HG03575 (cell line): Measurements from ENCODE around the gene KIF16B.
"Not testable (repeated sequence)": the region's sequence is repeated elsewhere in the genome, so short reads cannot be mapped to it uniquely, and the experiment has no call there.

Experiments used
- ATAC-seq: cut with Tn5 transposase; IDR thresholded peaks from one replicate; pipeline ENCODE4 v1.9.1; 2021; ENCODE audit not compliant: unreplicated experiment, insufficient number of reproducible peaks, low FRiP score; ENCODE audit errors: extremely low read depth

Gene KIF16B

DNA sequence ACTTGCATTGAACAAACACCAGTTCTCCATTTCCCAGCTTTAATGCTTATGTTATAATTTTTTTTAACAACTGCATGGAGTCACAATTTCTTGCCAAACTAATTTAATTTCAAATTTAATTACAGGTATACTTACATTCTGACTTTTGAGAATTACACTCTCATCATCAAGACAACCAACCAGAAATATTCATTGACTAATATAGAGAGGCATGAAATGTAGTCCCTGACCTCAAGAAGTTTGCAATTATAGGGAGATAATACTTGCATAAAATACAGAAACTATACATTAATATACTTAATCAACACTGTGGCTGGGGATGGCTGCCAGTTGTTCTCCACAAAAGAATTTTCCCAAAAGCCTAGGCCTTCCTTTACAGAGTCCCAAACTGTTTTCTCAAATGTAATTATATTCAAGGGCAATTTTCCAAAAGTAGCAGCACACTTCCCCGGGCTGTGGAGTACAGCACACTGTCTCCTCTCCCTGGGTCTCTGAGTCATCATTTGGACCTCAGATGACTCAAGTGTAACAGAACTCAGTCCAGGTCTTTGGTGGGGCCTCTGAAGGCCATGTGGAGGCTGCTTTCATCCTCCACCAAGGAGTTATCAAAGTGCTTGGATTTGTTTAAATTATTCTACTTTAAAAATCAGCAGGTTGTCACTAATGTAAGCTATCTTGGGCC, 114.1 kb downstream of the KIF16B start:
- ATAC-seq = no peak

DNA sequence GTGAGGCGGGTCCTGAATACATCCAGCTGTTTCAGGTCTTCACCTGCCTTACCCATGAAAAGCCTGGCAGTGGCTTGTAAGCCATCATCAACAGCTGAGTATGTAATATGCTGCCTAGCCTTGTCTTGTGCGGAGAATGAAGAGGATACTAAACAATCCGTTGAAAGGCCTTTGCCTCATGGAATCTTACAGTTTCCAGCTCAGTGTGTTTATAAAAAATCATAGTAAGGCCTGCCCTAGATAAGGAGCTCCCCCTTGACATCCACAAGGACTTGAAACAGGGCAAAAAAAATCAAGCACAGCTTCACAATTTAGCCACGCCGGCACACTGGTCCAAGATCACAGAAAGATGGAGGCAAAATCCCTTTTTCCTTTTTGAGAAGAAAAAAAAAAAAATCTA, 115.7 kb downstream of the KIF16B start:
- ATAC-seq = no peak

DNA sequence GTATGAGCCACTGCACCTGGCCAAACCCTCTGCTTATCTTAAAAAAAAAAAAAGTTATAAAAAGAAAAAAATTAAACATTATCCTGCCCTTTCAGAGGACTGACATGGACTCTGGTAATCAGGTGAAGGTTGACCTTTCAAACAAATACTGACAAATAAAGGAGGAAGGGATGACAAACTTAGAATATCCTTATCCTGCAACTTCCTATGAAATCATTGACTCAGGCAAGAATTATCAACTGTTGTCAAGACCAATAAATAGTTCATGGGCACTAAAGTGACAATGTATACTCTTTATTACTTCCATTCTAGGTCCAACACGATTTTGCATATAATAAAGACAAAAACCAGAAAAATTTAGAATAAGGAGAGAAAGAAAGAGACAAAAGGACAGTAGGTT, 117.9 kb downstream of the KIF16B start:
- ATAC-seq = no peak

DNA sequence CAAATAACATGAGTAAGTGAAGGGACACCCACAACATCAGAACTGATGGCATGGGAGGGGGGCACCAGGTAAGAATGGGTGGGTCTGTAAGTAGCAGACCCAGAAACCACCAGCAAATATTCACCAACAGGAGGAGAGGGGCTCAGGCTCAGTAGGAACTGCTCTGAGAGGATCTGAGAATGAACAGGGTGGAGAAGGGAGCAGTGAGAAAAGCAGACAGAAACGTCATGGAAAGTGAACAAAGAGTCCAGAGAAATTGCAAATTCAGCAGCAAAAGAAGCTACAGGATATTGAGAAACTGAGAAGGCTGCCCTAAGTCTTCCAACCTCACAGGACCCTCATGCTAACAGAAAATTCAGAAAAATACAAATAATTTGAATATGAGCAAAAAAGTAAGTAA, 121.3 kb downstream of the KIF16B start:
- no peak for ATAC-seq

DNA sequence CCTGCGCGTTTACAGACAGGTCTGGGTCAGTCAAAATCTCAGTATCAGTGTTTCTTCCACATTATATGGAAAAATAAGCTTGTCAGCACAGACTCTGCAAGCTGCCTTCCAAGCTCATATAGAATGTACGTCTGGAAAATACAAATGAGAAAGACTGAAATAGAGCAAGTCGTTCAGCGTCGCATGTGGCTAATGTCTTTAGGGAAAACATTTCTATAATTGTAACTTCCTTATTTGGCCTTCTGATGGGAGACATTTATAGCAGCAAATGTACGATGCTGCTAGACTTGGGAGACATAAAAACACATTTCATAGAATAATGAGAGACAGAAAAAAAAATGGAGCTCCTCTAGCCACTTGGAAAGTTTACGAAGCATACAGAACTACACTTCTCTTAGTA, 122.2 kb downstream of the KIF16B start:
- ATAC-seq = no peak

DNA sequence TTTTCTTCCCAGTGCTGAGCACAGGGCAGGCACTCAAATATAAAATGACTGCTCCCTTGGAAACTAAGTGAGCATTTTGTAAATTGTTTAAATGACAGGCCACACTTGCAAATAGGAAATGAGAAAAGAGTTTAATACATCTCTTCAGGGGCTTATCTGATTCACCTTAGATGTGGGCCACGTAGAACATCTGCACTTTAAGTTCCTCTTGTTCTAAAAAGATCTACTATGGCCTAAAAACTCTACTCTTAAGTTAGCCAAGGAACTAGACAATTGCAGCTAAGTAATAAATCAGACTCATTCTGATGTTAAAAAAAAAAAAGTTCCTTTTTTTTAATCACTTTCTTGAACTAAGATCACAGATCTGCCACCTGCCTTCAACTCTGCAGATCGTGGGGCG, 126.3 kb downstream of the KIF16B start:
- ATAC-seq = no peak

DNA sequence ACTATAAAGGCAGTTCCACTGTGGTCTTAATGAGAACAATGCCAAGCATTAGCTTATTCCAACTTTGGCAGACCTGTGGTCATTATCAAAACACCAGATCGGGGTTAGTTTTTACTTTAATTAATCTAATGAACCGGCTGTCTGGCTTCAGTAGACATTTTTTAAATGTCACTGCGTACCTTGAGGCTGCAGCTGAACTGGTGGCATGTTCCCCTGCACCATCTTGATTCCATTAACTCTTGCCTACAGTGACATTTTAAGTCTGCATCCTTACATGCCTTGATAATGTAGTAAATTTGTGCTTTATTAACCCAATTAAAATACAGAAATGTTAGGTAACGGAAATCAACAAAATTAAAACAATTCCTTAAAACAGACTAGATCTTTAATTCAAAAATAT, 127.0 kb downstream of the KIF16B start:
- ATAC-seq = no peak

DNA sequence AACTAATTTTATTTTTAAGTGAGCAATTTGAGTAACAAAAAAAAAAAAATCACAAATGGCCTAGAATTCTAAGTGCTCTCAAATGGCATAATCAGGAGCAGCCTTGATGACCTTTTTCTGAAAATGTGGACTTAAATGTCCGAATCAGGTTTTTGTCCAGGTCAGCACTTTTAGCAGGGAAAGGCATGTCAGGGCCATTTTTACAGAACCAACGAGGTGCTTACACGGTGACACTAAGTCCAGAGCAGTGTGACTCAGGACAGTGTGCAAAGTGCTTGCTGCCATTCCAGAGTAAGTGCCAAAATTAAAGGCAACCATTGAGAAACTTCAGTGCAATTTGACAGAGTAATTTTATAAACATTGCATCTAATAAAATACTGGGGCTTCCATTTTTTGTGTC, 127.8 kb downstream of the KIF16B start:
- no peak for ATAC-seq

DNA sequence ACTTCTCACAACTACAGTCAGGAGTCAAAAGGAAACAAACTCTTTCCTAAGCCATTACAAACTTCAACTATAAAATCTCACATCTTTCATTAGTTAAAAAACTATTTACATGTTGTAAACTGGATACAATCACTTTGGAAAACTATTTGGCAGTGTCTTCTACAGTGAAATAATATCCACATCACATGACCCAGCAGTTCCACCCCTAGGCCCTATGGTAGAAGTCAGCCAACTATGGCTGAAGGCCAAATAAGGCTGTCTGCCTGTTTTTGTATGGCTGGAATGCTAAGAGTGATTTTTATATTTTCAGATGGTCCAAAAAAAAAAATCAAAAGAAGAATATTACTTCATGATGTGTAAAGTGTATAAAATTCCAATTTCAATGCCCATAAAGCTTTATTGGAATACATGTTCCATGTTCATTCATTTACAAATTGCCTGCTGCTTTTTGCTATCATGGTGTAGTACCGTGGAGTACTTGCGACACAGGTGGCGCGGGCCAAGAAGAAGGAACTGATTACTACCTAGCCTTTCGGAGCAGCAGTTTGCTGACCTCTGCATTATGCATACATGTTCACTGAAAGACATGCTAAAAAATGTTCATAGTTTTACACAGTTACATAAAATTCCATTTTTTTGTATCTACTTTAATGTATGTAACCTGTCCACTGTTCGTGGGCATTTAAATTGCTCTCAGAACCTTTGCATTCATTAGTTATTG, 129.0 kb downstream of the KIF16B start:
- no peak for ATAC-seq

DNA sequence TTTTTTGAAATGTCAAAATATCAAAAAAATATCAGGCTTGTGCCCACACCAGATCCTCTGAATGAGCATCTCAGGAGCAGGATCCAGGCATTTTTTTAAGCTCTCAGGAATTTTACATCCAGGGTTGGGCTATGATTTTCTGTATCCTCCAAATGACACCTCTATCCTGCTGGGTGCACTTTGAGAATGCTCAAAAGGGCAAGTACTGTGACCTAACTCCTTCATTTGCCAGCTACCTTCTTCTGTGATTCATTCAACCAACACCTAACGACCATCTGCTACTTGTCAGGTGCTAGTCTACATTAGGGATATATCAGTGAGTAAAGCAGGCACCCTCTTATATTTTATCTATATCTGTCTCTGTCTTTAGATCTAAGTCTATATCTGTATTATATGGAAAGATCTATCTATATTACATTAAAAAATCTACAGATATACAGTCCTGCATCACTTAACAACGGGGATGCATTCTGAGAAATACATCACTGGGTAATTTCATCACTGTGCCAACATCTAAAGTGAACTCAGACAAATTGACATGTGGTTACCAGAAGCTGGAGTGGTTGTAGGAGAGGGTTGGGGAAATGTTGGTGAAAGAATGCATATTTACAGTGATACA, 131.6 kb downstream of the KIF16B start:
- no peak for ATAC-seq

DNA sequence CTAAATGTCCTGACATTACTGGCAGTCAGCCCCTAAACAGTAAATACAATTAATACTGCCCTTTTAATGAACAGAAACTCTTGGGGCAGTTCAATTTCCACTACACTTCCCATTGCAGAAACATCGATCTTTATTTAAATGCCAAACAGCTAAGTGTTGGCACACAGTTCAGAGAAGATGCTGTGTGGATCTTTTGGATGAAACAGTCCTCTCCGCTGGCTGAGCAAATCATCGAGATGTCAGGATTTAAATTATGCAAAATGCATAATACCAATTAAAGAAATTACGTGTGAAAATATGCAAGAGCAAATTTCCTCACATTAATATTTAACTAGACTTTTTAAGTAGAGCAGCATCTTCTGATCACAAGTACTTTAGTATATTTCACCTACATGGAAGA, 132.6 kb downstream of the KIF16B start:
- ATAC-seq = no peak

DNA sequence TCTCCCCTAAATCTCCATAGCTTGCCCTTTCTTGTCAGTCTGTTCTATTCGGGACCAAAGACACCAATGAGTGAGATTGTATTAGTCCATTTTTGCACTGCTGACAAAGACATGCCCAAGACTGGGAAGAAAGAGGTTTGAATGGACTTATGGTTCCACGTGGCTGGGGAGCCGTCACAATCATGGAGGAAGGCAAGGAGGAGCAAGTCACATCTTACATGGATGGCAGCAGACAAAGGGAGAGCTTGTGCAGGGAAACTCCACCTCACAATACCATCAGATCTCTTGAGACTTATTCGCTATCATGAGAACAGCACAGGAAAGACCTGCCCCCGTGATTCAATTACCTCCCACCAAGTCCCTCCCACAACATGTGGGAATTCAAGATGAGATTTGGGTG, 133.7 kb downstream of the KIF16B start:
- ATAC-seq = not testable (repeated sequence)

DNA sequence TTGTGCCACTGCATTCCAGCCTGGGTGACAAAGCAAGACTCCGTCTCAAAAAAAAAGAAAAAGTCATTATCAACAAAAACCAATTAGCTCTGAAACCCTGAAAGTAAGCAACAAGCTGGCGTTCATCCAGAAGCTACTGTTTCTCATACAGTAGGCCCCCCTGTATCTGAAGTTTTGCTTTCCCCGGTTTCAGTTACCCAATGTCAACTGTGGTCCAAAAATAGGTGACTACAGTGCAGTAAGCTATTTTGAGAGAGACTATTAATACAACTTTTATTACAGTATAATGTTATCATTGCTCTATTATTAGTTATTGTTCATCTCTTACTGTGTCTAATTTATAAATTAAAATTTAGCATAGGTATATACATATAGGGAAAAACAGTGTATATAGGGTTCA, 135.1 kb downstream of the KIF16B start:
- ATAC-seq = no peak

DNA sequence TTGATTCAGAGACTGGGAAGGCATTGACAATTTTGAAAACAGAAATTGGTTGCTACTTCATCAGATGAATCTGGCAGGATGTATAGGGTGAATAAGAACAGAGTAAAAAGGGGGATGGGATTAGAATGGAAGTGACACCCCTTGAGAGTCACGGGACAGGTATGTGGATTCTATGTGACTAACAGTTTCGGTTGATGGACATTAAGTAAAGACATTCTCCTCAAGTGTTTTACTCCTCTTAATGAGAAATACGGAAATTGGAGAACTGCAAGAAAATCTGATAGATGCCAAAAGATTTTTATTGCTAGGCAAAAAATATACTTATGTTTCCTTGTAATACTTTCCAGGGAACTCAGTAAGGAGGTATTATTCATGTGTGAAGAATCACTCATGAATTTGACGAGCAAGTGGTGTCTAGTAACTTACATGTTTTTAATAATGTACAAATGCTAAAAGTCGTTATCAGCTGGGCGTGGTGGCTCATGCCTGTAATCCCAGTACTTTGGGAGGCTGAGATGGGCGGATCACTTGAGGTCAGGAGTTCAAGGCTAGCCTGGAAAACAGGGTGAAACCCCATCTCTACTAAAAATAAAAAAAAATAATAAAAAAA, 135.8 kb downstream of the KIF16B start:
- no peak for ATAC-seq

DNA sequence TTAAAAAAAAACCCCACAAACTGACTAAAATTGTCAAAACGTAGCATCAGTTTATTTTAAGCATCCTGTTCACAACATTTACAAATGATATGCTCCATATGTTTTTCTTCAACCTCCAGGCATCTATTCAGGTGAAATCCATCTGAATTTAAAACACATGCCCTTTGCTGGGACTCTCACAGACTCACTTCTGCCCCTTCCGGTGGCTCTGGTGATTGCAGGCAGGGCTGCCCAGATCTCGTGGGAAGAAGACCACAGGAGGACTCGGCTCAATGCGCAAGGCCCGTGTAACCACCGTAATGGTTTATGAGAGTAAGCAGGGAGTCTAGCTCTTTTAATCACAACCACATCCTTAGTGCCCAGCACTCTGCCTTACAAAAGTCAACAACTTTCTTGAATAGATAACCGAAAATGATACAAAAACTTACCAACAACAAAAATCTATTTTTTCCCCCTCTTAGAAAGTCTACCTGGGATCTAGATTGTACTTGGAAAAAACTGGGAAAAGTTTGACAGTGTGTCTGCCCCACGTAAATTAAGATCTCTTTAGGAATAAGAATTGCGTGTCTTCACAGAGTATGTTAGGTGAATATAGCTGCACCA, 139.1 kb downstream of the KIF16B start:
- ATAC-seq = peak; percentile 53

DNA sequence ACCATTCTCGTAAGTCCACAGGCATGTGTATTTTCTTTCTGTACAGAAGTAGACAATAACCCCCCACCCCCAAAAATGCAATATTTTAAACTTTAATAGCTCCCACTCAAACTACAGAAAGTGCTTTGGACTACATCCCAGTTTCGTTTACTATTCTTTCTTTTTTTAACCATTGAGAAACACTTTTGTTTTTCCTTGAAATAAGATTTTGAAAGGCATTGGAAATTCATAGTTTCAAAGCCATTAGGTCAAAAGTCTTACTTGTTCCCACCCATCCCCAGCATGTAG, 140.0 kb downstream of the KIF16B start:
- no peak for ATAC-seq

DNA sequence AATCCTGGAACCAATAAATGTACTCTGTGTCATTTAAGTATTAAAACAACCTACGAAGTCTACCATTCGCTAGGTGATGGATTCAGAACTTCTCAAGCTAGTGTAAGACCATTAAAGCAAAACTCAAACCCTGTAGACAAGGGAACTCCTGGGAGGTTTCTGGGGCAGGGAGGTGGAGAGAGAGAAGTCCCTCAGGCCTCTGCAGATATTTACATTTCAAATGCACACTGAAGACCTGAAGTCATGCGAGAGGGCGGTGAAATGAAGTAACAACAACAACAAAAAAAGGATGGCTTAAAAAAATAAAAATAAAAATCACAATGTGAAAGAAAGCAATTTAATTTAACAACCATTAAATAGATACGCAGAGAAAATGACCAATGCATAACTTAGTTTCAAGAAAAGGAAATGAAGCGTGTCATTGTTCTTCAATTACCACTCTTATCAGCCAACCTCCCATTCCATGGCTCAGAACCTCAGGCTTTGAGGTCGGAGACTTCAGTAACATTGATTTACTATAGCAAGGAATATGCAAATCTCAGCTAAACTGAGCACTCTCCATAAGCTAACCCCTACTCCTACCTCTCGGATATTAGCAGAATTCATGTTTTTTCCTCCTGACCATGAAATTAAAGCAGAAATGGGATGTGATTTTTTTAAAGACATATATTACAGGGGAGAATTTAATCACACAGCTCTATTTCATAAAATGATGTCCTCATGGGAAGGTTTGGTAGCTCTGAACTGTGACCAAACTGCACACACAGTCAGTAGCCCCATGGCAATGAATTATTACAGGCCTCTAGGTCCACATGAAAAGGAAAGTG, 140.6 kb downstream of the KIF16B start:
- no peak for ATAC-seq

DNA sequence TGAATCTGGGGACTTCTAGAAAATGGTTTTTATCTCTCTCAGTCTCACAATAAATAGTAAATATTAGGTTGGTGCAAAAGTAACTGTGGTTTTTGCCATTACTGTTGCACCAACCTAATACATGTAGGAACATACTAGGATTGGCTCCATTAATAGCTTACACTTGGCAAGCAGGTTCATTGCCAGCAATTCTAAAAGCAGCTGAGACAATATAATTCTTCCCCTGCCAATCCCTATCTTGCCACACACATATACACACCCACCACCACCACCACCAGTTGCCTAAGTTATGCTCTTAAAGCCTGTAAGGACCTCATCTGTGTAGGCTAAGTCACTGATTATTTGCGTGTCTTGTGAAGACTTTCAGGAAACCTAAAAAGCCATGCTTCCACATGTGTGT, 145.1 kb downstream of the KIF16B start:
- no peak for ATAC-seq

DNA sequence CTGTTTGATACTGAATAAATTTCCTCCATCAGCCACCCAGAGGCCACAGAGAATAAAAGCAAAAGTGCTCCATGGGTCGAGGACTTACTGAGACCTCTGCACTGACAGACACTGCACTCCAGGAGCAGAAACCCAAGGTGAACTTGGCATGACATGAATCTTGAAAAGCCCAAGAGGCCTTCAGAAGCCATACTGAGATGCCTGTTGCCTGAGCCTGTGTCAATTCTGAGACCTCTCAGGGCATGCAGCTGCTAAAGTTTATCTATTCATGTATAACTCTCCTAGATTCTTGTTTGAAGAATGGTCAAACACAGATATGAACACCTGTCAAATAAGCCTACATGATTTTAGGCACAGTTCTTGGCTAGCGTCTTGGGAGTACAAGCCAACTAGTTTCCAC, 145.7 kb downstream of the KIF16B start:
- ATAC-seq = no peak
